H1 (cell line): ENCODE data around the gene KRTAP10-3. TPM values are rescaled to one million over a fixed set of nuclear protein-coding genes. Genes with fewer than 3 reads are reported as not detected.

Experiments used
- CTCF ChIA-PET: fragments of 300-600 bp; sonication (Branson Sonifier 250); formaldehyde crosslinking; loops from one replicate; lab custom pipeline; 2021; ENCODE audit not compliant: partially characterized antibody; lab: Charles Lee
- POLR2A ChIA-PET: fragments of 300-600 bp; sonication (Branson Sonifier 250); formaldehyde crosslinking; loops from one replicate; lab custom pipeline; 2021; ENCODE audit warnings: inconsistent platforms; ENCODE audit not compliant: partially characterized antibody; lab: Charles Lee
- DNase-seq, 2 experiments: peaks; one replicate each; pipeline versions ENCODE4 v3.0.0 to v3.0.0-alpha.2; 2010 to 2022; ENCODE audit warnings: low spot score in 2 of 2, low read depth in 1 of 2, mixed read lengths in 1 of 2
- FAIRE-seq: peaks from 2 replicates; lab custom pipeline; 2011; peaks lifted over from hg19 to GRCh38; lab: Jason Lieb, UNC
- H2AFZ ChIP-seq: 2 replicates; pipeline ENCODE4 v1.8.1; 2012; ENCODE audit warnings: low read length, inconsistent platforms
- H2AK5ac ChIP-seq: 2 replicates; pipeline ENCODE4 v1.6.1; 2013; ENCODE audit warnings: low read depth, low read length
- H2BK120ac ChIP-seq: replicated peaks from 2 replicates; pipeline ENCODE3; 2013; ENCODE audit warnings: low read depth, low read length, inconsistent platforms
- H2BK12ac ChIP-seq: 2 replicates; pipeline ENCODE4 v1.6.1; 2013; ENCODE audit warnings: low read depth, low read length
- H2BK15ac ChIP-seq: 2 replicates; pipeline ENCODE4 v1.6.1; 2013; ENCODE audit warnings: low read length
- H2BK20ac ChIP-seq: 2 replicates; pipeline ENCODE4 v1.6.1; 2013; ENCODE audit warnings: low read length
- H2BK5ac ChIP-seq: 2 replicates; pipeline ENCODE4 v1.6.1; 2013; ENCODE audit warnings: low read depth, low read length
- H3K14ac ChIP-seq: 2 replicates; pipeline ENCODE4 v1.6.1; 2013; ENCODE audit warnings: inconsistent platforms; ENCODE audit not compliant: insufficient read length
- H3K18ac ChIP-seq: 2 replicates; pipeline ENCODE4 v1.6.1; 2013; ENCODE audit warnings: low read length; ENCODE audit errors: extremely low read depth
- H3K23ac ChIP-seq: 2 replicates; pipeline ENCODE4 v1.6.1; 2013; ENCODE audit warnings: inconsistent platforms; ENCODE audit not compliant: insufficient read length
- H3K23me2 ChIP-seq: 2 replicates; pipeline ENCODE4 v1.6.1; 2013; ENCODE audit warnings: low read depth, low read length
- H3K27ac ChIP-seq: 2 replicates; pipeline ENCODE4 v1.6.1; 2011; ENCODE audit warnings: low read depth, low read length, inconsistent platforms
- H3K27me3 ChIP-seq, 4 experiments: replicated peaks in 1 of 4; 1 replicate in 1 of 4; 2 replicates in 3 of 4; pipeline versions ENCODE4 v1.6.1 to v1.8.1; 2011 to 2013; ENCODE audit warnings: low read length in 3 of 4, mild to moderate bottlenecking in 3 of 4, inconsistent platforms in 2 of 4, mixed read lengths in 2 of 4, moderate library complexity in 1 of 4; ENCODE audit not compliant: control insufficient read depth in 3 of 4, insufficient read depth in 3 of 4; ENCODE audit errors: extremely low read depth in 1 of 4
- H3K36me3 ChIP-seq, 4 experiments: 2 replicates each; pipeline versions ENCODE4 v1.6.1 to v1.8.1; 2011 to 2013; ENCODE audit warnings: mild to moderate bottlenecking in 4 of 4, low read length in 3 of 4, moderate library complexity in 2 of 4, control low read depth in 1 of 4, inconsistent platforms in 1 of 4; ENCODE audit not compliant: insufficient read depth in 4 of 4, control insufficient read depth in 2 of 4
- H3K4ac ChIP-seq: replicated peaks from 2 replicates; pipeline ENCODE3; 2013; ENCODE audit warnings: low read length, low read depth, mixed read lengths, inconsistent platforms; ENCODE audit not compliant: insufficient read length
- H3K4me1 ChIP-seq, 4 experiments: replicated peaks in 1 of 4; 1 replicate in 1 of 4; 2 replicates in 3 of 4; pipeline versions ENCODE4 v1.6.1 to v1.8.1; 2011 to 2013; ENCODE audit warnings: low read length in 3 of 4, inconsistent platforms in 2 of 4, mixed read lengths in 1 of 4; ENCODE audit not compliant: insufficient read depth in 4 of 4, control insufficient read depth in 3 of 4
- H3K4me2 ChIP-seq, 2 experiments: 2 replicates each; pipeline versions ENCODE4 v1.6.1 to v1.8.1; 2011 to 2013; ENCODE audit warnings: low read depth in 2 of 2, low read length in 2 of 2, control low read depth in 1 of 2, inconsistent platforms in 1 of 2, mild to moderate bottlenecking in 1 of 2; ENCODE audit not compliant: insufficient read depth in 1 of 2
- H3K4me3 ChIP-seq, 4 experiments: fragments of 200-600, 300-600 bp in 1 of 4; sonication (generic), shearing (Covaris generic), sonication (Bioruptor Twin) in 1 of 4; 2 replicates each; pipeline versions ENCODE4 v1.5.1 to v1.8.1; 2011 to 2016; ENCODE audit warnings: low read length in 4 of 4, low read depth in 3 of 4, control low read depth in 2 of 4, inconsistent platforms in 2 of 4, mild to moderate bottlenecking in 2 of 4, mixed read lengths in 1 of 4, moderate library complexity in 1 of 4; ENCODE audit not compliant: insufficient read depth in 2 of 4; ENCODE audit errors: extremely low read depth in 1 of 4
- H3K56ac ChIP-seq: replicated peaks from 2 replicates; pipeline ENCODE3; 2013; ENCODE audit warnings: low read depth, mild to moderate bottlenecking, mixed read lengths, low read length, inconsistent platforms; ENCODE audit not compliant: insufficient read length
- H3K79me1 ChIP-seq: 2 replicates; pipeline ENCODE4 v1.6.1; 2013; ENCODE audit warnings: low read depth, low read length, control low read depth
- H3K79me2 ChIP-seq, 2 experiments: 2 replicates each; pipeline versions ENCODE4 v1.6.1 to v1.8.1; 2012 to 2013; ENCODE audit warnings: low read length in 2 of 2, mild to moderate bottlenecking in 2 of 2, inconsistent platforms in 1 of 2; ENCODE audit not compliant: insufficient read depth in 2 of 2, control insufficient read depth in 1 of 2
- H3K9ac ChIP-seq, 4 experiments: replicated peaks in 1 of 4; 1 replicate in 1 of 4; 2 replicates in 3 of 4; pipeline versions ENCODE4 v1.6.1 to v1.8.1; 2011 to 2013; ENCODE audit warnings: low read depth in 3 of 4, low read length in 3 of 4, control low read depth in 2 of 4, mild to moderate bottlenecking in 2 of 4, moderate library complexity in 2 of 4, inconsistent platforms in 1 of 4; ENCODE audit errors: extremely low read depth in 1 of 4
- H3K9me3 ChIP-seq, 2 experiments: 2 replicates each; pipeline versions ENCODE4 v1.6.1 to v1.8.1; 2012 to 2013; ENCODE audit warnings: mild to moderate bottlenecking in 2 of 2, moderate library complexity in 2 of 2, control low read depth in 1 of 2, inconsistent platforms in 1 of 2, low read depth in 1 of 2, low read length in 1 of 2, mixed read lengths in 1 of 2; ENCODE audit not compliant: insufficient read depth in 2 of 2
- H4K20me1 ChIP-seq, 2 experiments: replicated peaks in 1 of 2; 2 replicates each; pipeline versions ENCODE3 to v1.8.1; 2011 to 2013; ENCODE audit warnings: inconsistent platforms in 2 of 2, low read length in 2 of 2, mild to moderate bottlenecking in 1 of 2; ENCODE audit not compliant: insufficient read depth in 2 of 2, control insufficient read depth in 1 of 2
- H4K5ac ChIP-seq: 2 replicates; pipeline ENCODE4 v1.6.1; 2013; ENCODE audit warnings: low read length, low read depth, mixed read lengths, inconsistent platforms; ENCODE audit not compliant: insufficient read length
- H4K8ac ChIP-seq: 2 replicates; pipeline ENCODE4 v1.8.0; 2013; ENCODE audit warnings: mild to moderate bottlenecking, moderate library complexity, low read length, inconsistent platforms; ENCODE audit not compliant: insufficient read depth; ENCODE audit errors: extremely low read depth
- H4K91ac ChIP-seq: replicated peaks from 2 replicates; pipeline ENCODE3; 2013; ENCODE audit warnings: low read length, mixed read lengths, inconsistent platforms; ENCODE audit not compliant: insufficient read length
- POLR2A ChIP-seq, 2 experiments: IDR thresholded peaks; 1 replicate in 1 of 2; 2 replicates in 1 of 2; pipeline ENCODE4 v1.6.1; 2011; ENCODE audit warnings: low read depth in 2 of 2, low read length in 2 of 2, mild to moderate bottlenecking in 2 of 2; ENCODE audit errors: control extremely low read depth in 1 of 2
- RFX5 ChIP-seq: IDR thresholded peaks from 2 replicates; pipeline ENCODE4 v1.6.1; 2011; ENCODE audit warnings: low read depth, low read length, improper control_type of control experiment, borderline replicate concordance
- TAF1 ChIP-seq: IDR thresholded peaks from 2 replicates; pipeline ENCODE4 v1.6.1; 2011; ENCODE audit warnings: mild to moderate bottlenecking, low read depth, low read length
- WGBS, 2 experiments: shearing (Covaris generic) in 1 of 2; methylation state at CpG; one replicate each; pipeline versions ENCODE4 v1.1.6 to v1.1.7; 2013 to 2015; ENCODE audit warnings: low lambda C conversion rate in 2 of 2, mixed read lengths in 2 of 2, inconsistent platforms in 1 of 2, low coverage in 1 of 2, missing lambda C conversion rate in 1 of 2; ENCODE audit not compliant: insufficient replicate concordance in 2 of 2, insufficient coverage in 1 of 2, insufficient read length in 1 of 2; ENCODE audit errors: extremely low coverage in 1 of 2, missing lambda C conversion rate in 1 of 2; 5-methylcytosine and 5-hydroxymethylcytosine counted together
- polyA plus RNA-seq, 7 experiments: library from polyadenylated mRNA; depleted of rRNA in 3 of 7; stranded (reverse) in 5 of 7; unstranded in 2 of 7; fragments of >200 nt in 5 of 7; fragments of 200-250 nt in 2 of 7; gene quantifications; 1 replicate in 5 of 7; 2 replicates in 1 of 7; 4 replicates in 1 of 7; pipeline versions ENCODE4 v1.2.1 to v1.2.3, GENCODE V29; 2011 to 2013; ENCODE audit warnings: missing spikeins in 2 of 7, mixed read lengths in 2 of 7
- total RNA-seq: library from RNA; stranded (reverse); fragmentation: NEBNext Ultra II Directional; extraction: Animal tissue kit (Norgen Biotek cat#: 25700); gene quantifications from 2 replicates; pipeline ENCODE4 v1.2.1, GENCODE V29; 2021
- TF ChIP-seq, protein P1 (sequence below): IDR thresholded peaks from 2 replicates; pipeline ENCODE4 v1.6.1; 2012; ENCODE audit warnings: low read length, inconsistent platforms

KRTAP10-3 gene
- total and polyA plus RNA-seq, 2 of the 8 experiments (the other 6 are each of a cell fraction or from before 2014, with no cell fraction given), result not detected

DNA sequence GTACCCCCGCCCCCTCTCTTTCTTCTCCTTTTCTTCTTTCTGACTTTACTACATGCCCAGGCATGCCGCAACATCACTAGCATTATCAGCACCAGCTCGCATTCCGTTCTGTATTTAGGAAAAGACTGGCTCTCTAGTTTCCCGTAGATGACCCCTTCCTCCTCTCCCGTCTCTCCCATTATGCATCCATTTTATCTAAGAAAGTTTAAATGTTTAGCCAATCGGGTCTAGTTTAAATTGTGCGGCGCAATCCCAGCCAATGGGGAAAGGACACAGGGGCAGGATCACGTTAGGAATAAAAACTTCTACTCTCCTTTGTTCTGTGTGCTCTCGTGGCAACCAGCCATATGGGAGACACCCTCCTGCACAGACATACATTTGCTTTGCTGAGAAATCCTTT lies 39.5 kb upstream of the KRTAP10-3 start:
- Histone ChIP-seq H3K27ac (peak overlapping the region; percentile 74; the same call in 1 of the 2 replicates), H2AFZ (no peak overlapping the region), H3K9me3 (no peaks in the 10 kb centered on the region), H3K36me3 (no peaks in the 10 kb centered on the region), H4K8ac (no peak overlapping the region), H2BK5ac (peak overlapping the region; percentile 86), H3K23me2 (no peaks in the 10 kb centered on the region), H3K4ac (no peak overlapping the region), H2BK20ac (peak overlapping the region; percentile 92), H3K79me2 (no peaks in the 10 kb centered on the region), H2BK120ac (peak overlapping the region; percentile 97), H2BK15ac (no peak overlapping the region), H3K18ac (no peak overlapping the region), H4K20me1 (no peaks in the 10 kb centered on the region), H3K14ac (no peak overlapping the region), H3K4me2 (no peak overlapping the region; a peak in 1 of 4 replicates), H3K4me1 (peaks cover 2 to 11% (median 6%) of the 10 kb centered on the region in 4 experiments), H3K56ac (no peak overlapping the region), H2BK12ac (peak overlapping the region; percentile 85; the same call in 1 of the 2 replicates), H3K79me1 (no peaks in the 10 kb centered on the region), H3K9ac (0 out of 7 replicates have a peak overlapping the region, but pooled peaks of 1 of the 4 experiments have one; percentile 24), H4K5ac (peak overlapping the region; percentile 51), H3K23ac (no peak overlapping the region), H3K27me3 (no peaks in the 10 kb centered on the region), H4K91ac (peak overlapping the region; percentile 72), H3K4me3 (no peak overlapping the region), H2AK5ac (0 out of 2 replicates have a peak overlapping the region, but pooled peaks have one; percentile 88)
- ChIA-PET CTCF (no interaction called here), POLR2A (interaction anchor here (0.7 kb wide), 1 partner anchor 203 kb away, joined by 3 read pairs; no protein-coding TSS in a partner anchor)
- no peak for FAIRE-seq
- 52% methylated on average over 11 of the region's 11 CpGs; no CpG with 5 or more reads in 1 of the 2 experiments for WGBS, 2 experiments
- TF ChIP-seq POLR2A (IDR thresholded peaks at IDR 0.05; ENCODE audit: control extremely low read depth in 1 of 2, low read depth in 2 of 2, low read length in 2 of 2) (peak in 1 of 2 experiments; percentile 51; a peak in 1 of 3 replicates), TAF1 (peak; percentile 43; the same call in 1 of the 2 replicates), RFX5 (no peak)
- TF ChIP-seq, protein P1, sequence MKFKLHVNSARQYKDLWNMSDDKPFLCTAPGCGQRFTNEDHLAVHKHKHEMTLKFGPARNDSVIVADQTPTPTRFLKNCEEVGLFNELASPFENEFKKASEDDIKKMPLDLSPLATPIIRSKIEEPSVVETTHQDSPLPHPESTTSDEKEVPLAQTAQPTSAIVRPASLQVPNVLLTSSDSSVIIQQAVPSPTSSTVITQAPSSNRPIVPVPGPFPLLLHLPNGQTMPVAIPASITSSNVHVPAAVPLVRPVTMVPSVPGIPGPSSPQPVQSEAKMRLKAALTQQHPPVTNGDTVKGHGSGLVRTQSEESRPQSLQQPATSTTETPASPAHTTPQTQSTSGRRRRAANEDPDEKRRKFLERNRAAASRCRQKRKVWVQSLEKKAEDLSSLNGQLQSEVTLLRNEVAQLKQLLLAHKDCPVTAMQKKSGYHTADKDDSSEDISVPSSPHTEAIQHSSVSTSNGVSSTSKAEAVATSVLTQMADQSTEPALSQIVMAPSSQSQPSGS, result no peak
- DNase-seq, result peak in 1 of 2 experiments; percentile 47
